Left renal cortex interstitium (tissue), 4 donors: ENCODE results near the gene FAAP100. TPM values are rescaled to one million over a fixed set of nuclear protein-coding genes. Genes with fewer than 3 reads are reported as not detected.
A peak's percentile ranks its signal among the peaks of the same experiment; 100 is the strongest.

Experiments used
- DNase-seq, 4 donors: peaks; one replicate each; pipeline ENCODE4 v3.0.0-alpha.2; 2013; ENCODE audit warnings: low read depth in 4 of 4, low spot score in 2 of 4, missing footprints in 1 of 4
- polyA plus RNA-seq, 4 donors: library from polyadenylated mRNA; unstranded; fragments of 120-200 nt; gene quantifications; one replicate each; pipeline ENCODE4 v1.2.1, GENCODE V29; 2013; ENCODE audit not compliant: insufficient read length in 4 of 4

Gene FAAP100
- polyA plus RNA-seq, 4 donors = 17.0 to 38.4 (median 31.2) TPM

GRCh38 chr17:81527591-81528383 is 24.4 kb downstream of the FAAP100 start, which contains the start of gene FSCN2:
FSCN2 (plus strand) TSS chr17:81528377; CDS start chr17:81528532, 155 bp downstream.
- no peak for DNase-seq

- no peak for DNase-seq
Measured at GRCh38 chr17:81526662-81527571, 25.2 kb downstream of the FAAP100 start.

GRCh38 chr17:81524865-81525159 is 27.3 kb downstream of the FAAP100 start:
- DNase-seq = no peak

GRCh38 chr17:81524039-81524864 is 27.9 kb downstream of the FAAP100 start:
- no peak for DNase-seq

- DNase-seq = no peak
Measured at GRCh38 chr17:81523402-81524038, 28.6 kb downstream of the FAAP100 start.

- DNase-seq = peak in 2 of 4 donors; percentile 69 to 83
Measured at GRCh38 chr17:81522491-81523401, 29.4 kb downstream of the FAAP100 start.

- no peak for DNase-seq
Measured at GRCh38 chr17:81520021-81520901, 31.9 kb downstream of the FAAP100 start.

GRCh38 chr17:81519284-81520020 is 32.7 kb downstream of the FAAP100 start:
- no peak for DNase-seq

- no peak for DNase-seq
Measured at GRCh38 chr17:81518785-81519283, 33.3 kb downstream of the FAAP100 start.

- no peak for DNase-seq
Measured at GRCh38 chr17:81518113-81518784, 33.9 kb downstream of the FAAP100 start.

- no peak for DNase-seq
Measured at GRCh38 chr17:81517339-81518112, 34.6 kb downstream of the FAAP100 start.

GRCh38 chr17:81517009-81517338 is 35.2 kb downstream of the FAAP100 start:
- no peak for DNase-seq

GRCh38 chr17:81516439-81516838 is 35.7 kb downstream of the FAAP100 start:
- DNase-seq = no peak

- DNase-seq = no peak
Measured at GRCh38 chr17:81515530-81516041, 36.6 kb downstream of the FAAP100 start.

- no peak for DNase-seq
Measured at GRCh38 chr17:81514739-81515529, 37.2 kb downstream of the FAAP100 start.
